NCI-H2029 treated with DMSO at 0.1 percent for 48 hours (cell line): ENCODE results near the gene COL23A1.

Experiments used
- DNase-seq: peaks from one replicate; lab custom pipeline; 2025; lab: John Stamatoyannopoulos, UW

Gene COL23A1

GRCh38 chr5:178554311-178554710 lies 35.9 kb downstream of the COL23A1 start:
- DNase-seq, result no peak

GRCh38 chr5:178553517-178553916 lies 36.7 kb downstream of the COL23A1 start:
- DNase-seq, result no peak

- no peak for DNase-seq
Measured at GRCh38 chr5:178551468-178551867, 38.7 kb downstream of the COL23A1 start.

- no peak for DNase-seq
Measured at GRCh38 chr5:178551059-178551458, 39.1 kb downstream of the COL23A1 start.

GRCh38 chr5:178548746-178549145 lies 41.4 kb downstream of the COL23A1 start:
- no peak for DNase-seq

GRCh38 chr5:178547753-178548415 lies 42.3 kb downstream of the COL23A1 start:
- DNase-seq, result no peak

GRCh38 chr5:178547052-178547666 lies 43.0 kb downstream of the COL23A1 start:
- no peak for DNase-seq

- DNase-seq, result no peak
Measured at GRCh38 chr5:178546675-178547033, 43.5 kb downstream of the COL23A1 start.

GRCh38 chr5:178545941-178546674 lies 44.1 kb downstream of the COL23A1 start:
- DNase-seq, result no peak

- DNase-seq, result no peak
Measured at GRCh38 chr5:178545176-178545575, 45.0 kb downstream of the COL23A1 start.

- no peak for DNase-seq
Measured at GRCh38 chr5:178544166-178544834, 45.9 kb downstream of the COL23A1 start.

GRCh38 chr5:178542455-178542854 lies 47.7 kb downstream of the COL23A1 start:
- no peak for DNase-seq

GRCh38 chr5:178540526-178540925 lies 49.7 kb downstream of the COL23A1 start:
- no peak for DNase-seq

GRCh38 chr5:178538741-178539229 lies 51.4 kb downstream of the COL23A1 start:
- no peak for DNase-seq

GRCh38 chr5:178537467-178538371 lies 52.5 kb downstream of the COL23A1 start:
- no peak for DNase-seq

- no peak for DNase-seq
Measured at GRCh38 chr5:178536541-178537466, 53.4 kb downstream of the COL23A1 start.

- DNase-seq, result no peak
Measured at GRCh38 chr5:178535299-178536175, 54.7 kb downstream of the COL23A1 start.

GRCh38 chr5:178533136-178533535 lies 57.1 kb downstream of the COL23A1 start:
- no peak for DNase-seq

GRCh38 chr5:178532666-178533065 lies 57.5 kb downstream of the COL23A1 start:
- DNase-seq, result no peak
